Neuron (in vitro differentiated cells): ENCODE data around the gene CALHM5.

Experiments used
- H2AFZ ChIP-seq: one replicate; pipeline ENCODE4 v1.6.1; 2013; ENCODE audit warnings: low read depth, mild to moderate bottlenecking, inconsistent platforms, low read length, moderate library complexity
- H3K27me3 ChIP-seq: one replicate; pipeline ENCODE4 v1.6.1; 2013; ENCODE audit warnings: low read length; ENCODE audit not compliant: insufficient read depth
- H3K36me3 ChIP-seq: one replicate; pipeline ENCODE4 v1.6.1; 2013; ENCODE audit warnings: low read length; ENCODE audit not compliant: insufficient read depth
- H3K4me1 ChIP-seq: one replicate; pipeline ENCODE4 v1.6.1; 2013; ENCODE audit warnings: low read length; ENCODE audit not compliant: insufficient read depth
- H3K4me3 ChIP-seq: 2 replicates; pipeline ENCODE4 v1.5.1; 2013; ENCODE audit warnings: mild to moderate bottlenecking, low read length, moderate library complexity
- H3K9me3 ChIP-seq: one replicate; pipeline ENCODE4 v1.6.1; 2013; ENCODE audit warnings: low read length

Gene CALHM5, protein sequence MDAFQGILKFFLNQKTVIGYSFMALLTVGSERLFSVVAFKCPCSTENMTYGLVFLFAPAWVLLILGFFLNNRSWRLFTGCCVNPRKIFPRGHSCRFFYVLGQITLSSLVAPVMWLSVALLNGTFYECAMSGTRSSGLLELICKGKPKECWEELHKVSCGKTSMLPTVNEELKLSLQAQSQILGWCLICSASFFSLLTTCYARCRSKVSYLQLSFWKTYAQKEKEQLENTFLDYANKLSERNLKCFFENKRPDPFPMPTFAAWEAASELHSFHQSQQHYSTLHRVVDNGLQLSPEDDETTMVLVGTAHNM

DNA sequence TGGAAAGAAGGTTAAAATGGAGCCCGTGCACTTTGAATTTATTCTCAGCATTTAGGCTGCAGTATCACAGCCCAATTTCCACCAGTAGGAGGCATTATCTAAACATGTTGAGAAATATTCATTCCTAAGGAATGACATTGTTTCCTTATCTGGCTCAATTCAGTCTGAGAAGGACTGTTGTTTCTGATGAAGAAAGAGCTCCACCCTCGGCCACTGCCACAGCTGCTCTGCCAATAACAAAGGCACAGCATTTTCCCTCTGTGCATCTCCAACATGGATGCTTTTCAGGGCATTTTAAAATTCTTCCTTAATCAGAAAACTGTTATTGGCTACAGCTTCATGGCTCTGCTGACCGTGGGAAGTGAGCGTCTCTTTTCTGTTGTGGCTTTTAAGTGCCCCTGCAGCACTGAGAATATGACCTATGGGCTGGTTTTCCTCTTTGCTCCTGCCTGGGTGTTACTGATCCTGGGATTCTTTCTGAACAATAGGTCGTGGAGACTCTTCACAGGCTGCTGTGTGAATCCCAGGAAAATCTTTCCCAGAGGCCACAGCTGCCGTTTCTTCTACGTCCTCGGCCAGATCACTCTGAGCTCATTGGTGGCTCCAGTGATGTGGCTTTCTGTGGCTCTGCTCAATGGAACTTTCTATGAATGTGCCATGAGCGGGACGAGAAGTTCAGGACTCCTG, at the start of gene CALHM5:
CALHM5 (plus strand) TSS at position 216 of the 687 bp plus-strand sequence; CDS start at position 274, 58 bp downstream.
- Histone ChIP-seq H3K4me3 (peak within 1 kb of the TSS; percentile 60), H3K36me3 (peaks cover 11% of the 10 kb centered on the region), H3K9me3 (no peaks in the 10 kb centered on the region), H2AFZ (peak within 1 kb of the TSS; percentile 69), H3K4me1 (peaks cover 16% of the 10 kb centered on the region), H3K27me3 (no peaks in the 10 kb centered on the region)

DNA sequence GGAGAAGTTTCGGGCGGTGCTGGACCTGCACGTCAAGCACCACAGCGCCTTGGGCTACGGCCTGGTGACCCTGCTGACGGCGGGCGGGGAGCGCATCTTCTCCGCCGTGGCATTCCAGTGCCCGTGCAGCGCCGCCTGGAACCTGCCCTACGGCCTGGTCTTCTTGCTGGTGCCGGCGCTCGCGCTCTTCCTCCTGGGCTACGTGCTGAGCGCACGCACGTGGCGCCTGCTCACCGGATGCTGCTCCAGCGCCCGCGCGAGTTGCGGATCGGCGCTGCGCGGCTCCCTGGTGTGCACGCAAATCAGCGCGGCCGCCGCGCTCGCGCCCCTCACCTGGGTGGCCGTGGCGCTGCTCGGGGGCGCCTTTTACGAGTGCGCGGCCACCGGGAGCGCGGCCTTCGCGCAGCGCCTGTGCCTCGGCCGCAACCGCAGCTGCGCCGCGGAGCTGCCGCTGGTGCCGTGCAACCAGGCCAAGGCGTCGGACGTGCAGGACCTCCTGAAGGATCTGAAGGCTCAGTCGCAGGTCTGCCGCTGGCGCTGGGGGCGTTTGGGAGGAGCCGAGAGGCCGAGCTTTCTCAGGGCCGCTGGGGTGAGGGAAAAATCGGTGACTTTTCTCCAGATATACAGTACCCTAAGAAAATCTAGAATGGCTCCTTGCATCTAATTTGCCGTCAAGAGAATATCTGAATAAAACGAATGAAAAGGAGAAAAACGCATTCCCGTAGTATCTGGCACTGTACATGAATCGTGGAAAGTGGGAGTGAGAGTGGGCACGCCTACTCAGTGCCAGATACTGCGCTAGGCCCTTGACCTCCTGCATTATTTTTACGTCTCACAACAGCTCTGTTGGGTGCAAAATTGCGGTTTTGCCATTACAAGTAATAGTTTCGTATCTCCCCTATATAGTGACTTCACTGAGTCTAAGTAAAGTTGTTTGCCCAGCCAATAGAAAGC, 49.2 kb upstream of the CALHM5 start:
- H3K36me3 ChIP-seq, result no peaks in the 10 kb centered on the region
- H3K4me1 ChIP-seq, result no peaks in the 10 kb centered on the region
- no peaks in the 10 kb centered on the region for H3K9me3 ChIP-seq
- H3K4me3 ChIP-seq, result no peak overlapping the region
- no peaks in the 10 kb centered on the region for H3K27me3 ChIP-seq
- H2AFZ ChIP-seq, result no peak overlapping the region

DNA sequence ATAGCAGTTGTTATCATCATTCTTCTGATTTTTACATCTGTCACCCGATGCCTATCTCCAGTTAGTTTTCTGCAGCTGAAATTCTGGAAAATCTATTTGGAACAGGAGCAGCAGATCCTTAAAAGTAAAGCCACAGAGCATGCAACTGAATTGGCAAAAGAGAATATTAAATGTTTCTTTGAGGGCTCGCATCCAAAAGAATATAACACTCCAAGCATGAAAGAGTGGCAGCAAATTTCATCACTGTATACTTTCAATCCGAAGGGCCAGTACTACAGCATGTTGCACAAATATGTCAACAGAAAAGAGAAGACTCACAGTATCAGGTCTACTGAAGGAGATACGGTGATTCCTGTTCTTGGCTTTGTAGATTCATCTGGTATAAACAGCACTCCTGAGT, 48.1 kb upstream of the CALHM5 start:
- Histone ChIP-seq H2AFZ (no peak overlapping the region), H3K4me3 (no peak overlapping the region), H3K9me3 (no peaks in the 10 kb centered on the region), H3K4me1 (no peaks in the 10 kb centered on the region), H3K27me3 (no peaks in the 10 kb centered on the region), H3K36me3 (no peaks in the 10 kb centered on the region)

DNA sequence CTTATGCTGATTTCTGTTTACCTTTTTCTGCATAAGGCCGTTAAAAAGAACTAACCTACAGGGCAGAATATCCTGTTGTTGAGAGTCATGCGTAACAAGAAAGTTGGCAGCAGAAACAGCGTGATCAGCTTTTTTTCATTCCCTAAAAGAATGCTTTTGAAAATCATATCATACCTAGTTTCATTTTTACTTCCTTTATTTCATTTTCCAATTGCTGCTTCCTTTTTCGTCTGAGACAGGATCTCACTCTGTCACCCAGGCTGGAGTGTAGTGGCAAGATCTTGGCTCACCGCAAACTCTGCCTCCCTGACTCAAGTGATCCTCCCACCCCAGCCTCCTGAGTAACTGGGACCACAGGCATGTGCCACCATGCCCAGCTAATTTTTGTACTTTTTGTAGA, 46.2 kb upstream of the CALHM5 start:
- no peaks in the 10 kb centered on the region for H3K36me3 ChIP-seq
- no peak overlapping the region for H3K4me3 ChIP-seq
- no peaks in the 10 kb centered on the region for H3K27me3 ChIP-seq
- no peak overlapping the region for H2AFZ ChIP-seq
- no peaks in the 10 kb centered on the region for H3K9me3 ChIP-seq
- H3K4me1 ChIP-seq, result no peaks in the 10 kb centered on the region

DNA sequence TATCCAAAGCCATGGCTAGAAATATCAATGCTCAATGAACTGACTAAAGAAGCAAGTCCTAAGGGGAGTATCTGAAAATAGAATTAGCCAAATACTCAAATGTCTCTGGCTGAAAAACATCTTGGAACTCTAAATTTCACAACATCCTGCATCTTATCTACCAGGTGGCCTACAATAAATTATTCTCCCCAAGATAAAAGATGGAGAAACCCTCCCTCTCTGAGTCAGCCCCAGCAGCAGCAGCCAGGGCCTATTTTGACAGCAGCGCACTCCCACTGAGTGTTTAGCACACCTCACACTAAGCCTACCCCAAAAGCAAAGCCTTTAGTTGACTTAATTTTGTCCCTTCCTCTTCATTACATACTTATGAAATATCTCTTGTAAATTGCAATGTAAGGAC, 44.3 kb upstream of the CALHM5 start:
- H3K4me3 ChIP-seq, result no peak overlapping the region
- H3K36me3 ChIP-seq, result no peaks in the 10 kb centered on the region
- H3K27me3 ChIP-seq, result no peaks in the 10 kb centered on the region
- H2AFZ ChIP-seq, result no peak overlapping the region
- H3K4me1 ChIP-seq, result no peaks in the 10 kb centered on the region
- H3K9me3 ChIP-seq, result no peaks in the 10 kb centered on the region

DNA sequence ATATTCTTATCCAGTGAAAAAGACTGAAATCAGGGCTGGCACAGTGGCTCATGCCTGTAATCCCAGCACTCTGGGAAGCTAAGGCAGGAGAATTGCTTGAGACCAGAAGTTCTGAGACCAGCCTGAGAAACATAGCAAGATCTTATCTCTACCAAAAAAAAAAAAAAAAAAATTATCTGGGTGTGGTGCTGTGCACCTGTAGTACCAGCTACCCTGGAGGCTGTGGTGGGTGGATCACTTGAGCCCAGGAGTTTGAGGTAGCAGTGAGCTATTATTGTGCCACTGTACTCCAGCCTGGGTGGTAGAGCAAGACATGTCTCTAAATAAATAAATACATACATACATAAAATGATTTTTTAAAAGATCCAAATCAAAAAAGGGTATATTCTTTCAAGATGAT, 43.9 kb upstream of the CALHM5 start:
- Histone ChIP-seq H3K9me3 (no peaks in the 10 kb centered on the region), H3K27me3 (no peaks in the 10 kb centered on the region), H3K36me3 (no peaks in the 10 kb centered on the region), H2AFZ (no peak overlapping the region), H3K4me3 (no peak overlapping the region), H3K4me1 (no peaks in the 10 kb centered on the region)

DNA sequence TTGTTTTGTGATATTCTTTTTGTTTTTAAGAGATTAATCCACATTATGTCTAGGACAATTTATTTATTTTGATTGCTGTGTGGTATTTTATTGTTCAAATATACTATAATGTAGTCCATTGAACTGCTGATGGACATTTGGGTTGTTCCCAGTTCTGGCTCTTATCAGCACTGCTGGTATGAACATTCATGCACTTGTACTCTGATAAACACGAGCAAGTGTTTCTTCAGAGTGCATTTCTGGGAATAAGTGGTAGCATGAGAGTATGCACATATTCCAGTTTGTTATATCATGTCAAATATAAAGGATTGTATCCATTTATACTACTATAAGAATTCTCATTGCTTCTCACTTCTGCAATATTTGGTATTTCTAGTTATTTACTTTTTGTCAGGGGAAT, 43.1 kb upstream of the CALHM5 start:
- Histone ChIP-seq H2AFZ (no peak overlapping the region), H3K4me3 (no peak overlapping the region), H3K4me1 (no peaks in the 10 kb centered on the region), H3K27me3 (no peaks in the 10 kb centered on the region), H3K9me3 (no peaks in the 10 kb centered on the region), H3K36me3 (no peaks in the 10 kb centered on the region)

DNA sequence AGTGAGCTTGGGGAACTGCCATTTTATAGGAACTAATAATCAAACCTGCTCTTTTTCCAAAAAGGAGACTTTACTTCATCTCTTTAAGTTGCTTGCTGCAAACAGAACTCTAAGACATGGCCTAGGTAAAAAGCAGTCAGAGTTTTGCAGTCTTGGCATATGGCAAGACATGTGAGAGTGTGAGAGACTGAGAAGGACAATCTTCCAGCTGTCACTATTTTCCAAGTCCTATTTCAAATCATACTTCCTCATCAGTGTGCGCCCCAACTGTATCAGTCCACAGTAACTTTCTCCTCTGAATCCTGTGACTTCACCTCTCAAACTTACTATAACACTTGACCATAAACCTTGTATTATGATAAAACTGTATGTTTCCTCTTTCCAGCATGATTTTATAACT, 39.9 kb upstream of the CALHM5 start:
- Histone ChIP-seq H3K9me3 (no peaks in the 10 kb centered on the region), H2AFZ (no peak overlapping the region), H3K27me3 (no peaks in the 10 kb centered on the region), H3K4me3 (no peak overlapping the region), H3K4me1 (no peaks in the 10 kb centered on the region), H3K36me3 (no peaks in the 10 kb centered on the region)

DNA sequence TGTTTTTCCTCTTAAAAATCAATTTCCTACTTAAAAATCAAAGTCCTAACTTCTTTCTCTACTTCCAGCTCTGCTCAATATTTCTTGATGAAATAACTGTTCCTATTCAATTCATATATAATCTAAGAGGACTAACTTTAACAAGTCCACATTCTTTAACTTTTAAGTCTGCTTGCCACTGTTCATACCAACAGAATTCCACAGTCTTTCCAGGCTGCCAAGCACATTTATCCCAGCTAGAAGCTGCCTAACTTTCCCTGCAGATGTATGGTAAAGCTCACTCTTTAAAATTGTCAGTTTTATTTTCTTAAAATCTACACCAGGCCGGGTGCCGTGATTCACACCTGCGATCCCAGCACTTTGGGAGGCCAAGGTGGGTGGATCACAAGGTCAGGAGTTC, 38.7 kb upstream of the CALHM5 start:
- no peak overlapping the region for H2AFZ ChIP-seq
- no peaks in the 10 kb centered on the region for H3K4me1 ChIP-seq
- no peaks in the 10 kb centered on the region for H3K36me3 ChIP-seq
- no peaks in the 10 kb centered on the region for H3K27me3 ChIP-seq
- H3K9me3 ChIP-seq, result no peaks in the 10 kb centered on the region
- H3K4me3 ChIP-seq, result no peak overlapping the region

DNA sequence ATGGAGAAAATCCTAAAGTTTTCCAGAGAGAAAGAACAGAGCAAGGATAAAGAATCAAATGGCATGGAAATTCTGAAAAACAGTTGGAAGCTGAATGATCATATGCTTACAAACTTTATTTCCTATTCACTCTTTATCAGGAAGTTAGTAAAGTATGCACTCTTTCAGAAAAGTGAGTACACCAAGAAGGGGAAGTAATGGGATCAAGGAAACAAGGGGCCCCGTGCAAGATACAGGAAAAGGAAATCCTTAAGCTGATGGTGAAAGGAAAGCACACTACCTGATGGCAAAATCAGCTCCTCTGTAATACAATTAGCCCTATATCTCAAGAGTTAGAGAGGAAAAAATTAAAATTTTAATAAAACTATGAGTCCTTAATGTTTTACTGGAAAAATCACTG, 36.3 kb upstream of the CALHM5 start:
- H3K4me3 ChIP-seq, result no peak overlapping the region
- H3K9me3 ChIP-seq, result no peaks in the 10 kb centered on the region
- H3K4me1 ChIP-seq, result no peaks in the 10 kb centered on the region
- H3K36me3 ChIP-seq, result no peaks in the 10 kb centered on the region
- no peak overlapping the region for H2AFZ ChIP-seq
- no peaks in the 10 kb centered on the region for H3K27me3 ChIP-seq

DNA sequence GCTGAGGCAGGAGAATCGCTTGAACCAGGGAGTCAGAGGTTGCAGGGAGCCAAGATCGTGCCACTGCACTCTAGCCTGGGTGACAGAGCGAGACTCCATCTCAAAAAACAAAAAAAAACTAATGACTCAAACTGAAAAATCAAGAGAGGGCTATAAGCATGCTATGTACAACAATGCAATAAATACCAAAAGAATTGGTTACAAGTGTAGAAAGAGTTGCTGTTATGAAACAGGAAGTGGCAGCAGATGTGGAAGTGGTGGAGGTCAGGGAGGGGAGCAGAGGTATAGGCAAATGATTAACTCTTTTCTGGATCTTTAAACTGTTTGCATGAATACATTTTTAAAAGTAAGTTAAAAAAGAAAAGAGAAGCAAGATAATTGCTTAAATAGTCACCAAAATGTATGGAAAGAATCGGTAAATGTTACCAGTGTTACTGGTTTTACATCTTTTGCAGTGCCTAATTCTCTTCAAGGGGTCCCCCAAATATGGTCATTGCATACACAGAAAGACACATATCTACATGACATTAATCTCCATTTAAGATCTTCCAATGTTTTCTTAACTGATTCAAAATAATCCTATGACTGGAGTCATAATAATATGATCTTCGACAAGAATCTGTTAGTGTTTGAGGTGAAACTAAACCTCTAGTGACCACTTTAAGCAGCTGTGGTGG, 35.3 kb upstream of the CALHM5 start:
- H2AFZ ChIP-seq, result no peak overlapping the region
- no peaks in the 10 kb centered on the region for H3K9me3 ChIP-seq
- no peaks in the 10 kb centered on the region for H3K36me3 ChIP-seq
- no peak overlapping the region for H3K4me3 ChIP-seq
- H3K4me1 ChIP-seq, result no peaks in the 10 kb centered on the region
- no peaks in the 10 kb centered on the region for H3K27me3 ChIP-seq

DNA sequence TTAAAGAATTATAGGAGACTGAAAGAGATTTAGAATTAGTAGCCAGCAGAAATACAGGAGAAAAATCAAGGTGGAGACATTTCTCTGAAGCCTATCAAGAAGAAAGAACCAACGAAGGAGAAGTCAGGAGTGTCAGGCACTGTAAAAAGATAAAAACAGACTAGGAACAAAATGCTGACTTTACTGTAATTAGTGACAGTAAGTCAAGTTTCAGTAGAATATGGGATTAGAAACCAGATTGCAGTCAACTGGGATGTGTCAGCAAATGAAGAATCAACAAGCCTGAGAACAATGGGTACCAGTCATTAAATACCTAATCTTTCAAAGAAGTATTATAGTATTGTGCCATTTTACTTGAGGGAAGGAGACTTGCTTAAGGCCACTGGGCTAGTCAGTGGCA, 28.7 kb upstream of the CALHM5 start:
- no peak overlapping the region for H3K4me3 ChIP-seq
- H3K36me3 ChIP-seq, result no peaks in the 10 kb centered on the region
- no peak overlapping the region for H2AFZ ChIP-seq
- H3K27me3 ChIP-seq, result no peaks in the 10 kb centered on the region
- no peaks in the 10 kb centered on the region for H3K4me1 ChIP-seq
- H3K9me3 ChIP-seq, result no peaks in the 10 kb centered on the region
